WI38 (cell line): ENCODE results near the gene ELN.

Source experiments
- H3K4me3 ChIP-seq: 2 replicates; pipeline ENCODE4 v1.5.1; 2011; ENCODE audit warnings: low read depth, mild to moderate bottlenecking, control low read depth, low read length
- CTCF ChIP-seq: IDR thresholded peaks from 2 replicates; pipeline ENCODE4 v1.5.1; 2012; ENCODE audit warnings: low read depth, mild to moderate bottlenecking, control low read depth, low read length

ELN gene

GRCh38 chr7:74031403-74032190 is 3.6 kb downstream of the ELN start:
- no peak for TF ChIP-seq CTCF

GRCh38 chr7:74032191-74032490 is 4.2 kb downstream of the ELN start:
- TF ChIP-seq CTCF = no peak

More at GRCh38 chr7:74031403-74032190, 3.6 kb downstream of the ELN start:
- H3K4me3 ChIP-seq = no peak overlapping the region

GRCh38 chr7:74032624-74033371 is 4.8 kb downstream of the ELN start:
- no peak overlapping the region for H3K4me3 ChIP-seq
- TF ChIP-seq CTCF = no peak

More at GRCh38 chr7:74032191-74032490, 4.2 kb downstream of the ELN start:
- H3K4me3 ChIP-seq = no peak overlapping the region

- TF ChIP-seq CTCF = no peak
These were observed 5.7 kb downstream of the ELN start for GRCh38 chr7:74033372-74034311.

GRCh38 chr7:74037609-74038008 is 9.6 kb downstream of the ELN start:
- H3K4me3 ChIP-seq = no peak overlapping the region
- TF ChIP-seq CTCF = no peak

More at GRCh38 chr7:74033372-74034311, 5.7 kb downstream of the ELN start:
- H3K4me3 ChIP-seq = no peak overlapping the region

GRCh38 chr7:74038194-74038961 is 10.4 kb downstream of the ELN start:
- TF ChIP-seq CTCF = no peak
- H3K4me3 ChIP-seq = no peak overlapping the region
